ENCODE results near the gene STBD1. TPM values are rescaled to one million over a fixed set of nuclear protein-coding genes. Genes with fewer than 3 reads are reported as not detected.

Gene STBD1
- total RNA-seq, 4 donors from 2014 or later, result 2.3 to 11.1 (median 6.7) TPM

DNA sequence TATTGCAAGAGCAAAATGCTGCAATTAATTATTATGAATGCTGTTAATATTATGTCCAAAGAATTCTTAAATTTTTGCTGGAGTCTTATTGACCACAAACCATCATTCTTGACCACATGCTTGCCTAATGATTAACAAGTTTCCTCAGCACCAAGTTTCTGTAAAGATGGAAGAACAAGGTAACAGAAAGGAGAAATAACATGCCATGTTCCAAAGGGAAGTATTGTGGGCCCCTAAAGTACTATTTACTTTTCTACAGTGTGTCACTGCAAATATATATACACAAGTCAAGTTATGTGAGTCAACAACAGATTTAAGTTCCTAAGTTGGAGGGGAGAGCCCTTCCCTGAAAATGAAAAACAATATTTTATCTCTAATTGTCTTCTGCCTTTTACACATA, 34.5 kb upstream of the STBD1 start:
- no peak for DNase-seq (ENCODE audit: low spot score in 2 of 2)
- TF ChIP-seq, protein P1, sequence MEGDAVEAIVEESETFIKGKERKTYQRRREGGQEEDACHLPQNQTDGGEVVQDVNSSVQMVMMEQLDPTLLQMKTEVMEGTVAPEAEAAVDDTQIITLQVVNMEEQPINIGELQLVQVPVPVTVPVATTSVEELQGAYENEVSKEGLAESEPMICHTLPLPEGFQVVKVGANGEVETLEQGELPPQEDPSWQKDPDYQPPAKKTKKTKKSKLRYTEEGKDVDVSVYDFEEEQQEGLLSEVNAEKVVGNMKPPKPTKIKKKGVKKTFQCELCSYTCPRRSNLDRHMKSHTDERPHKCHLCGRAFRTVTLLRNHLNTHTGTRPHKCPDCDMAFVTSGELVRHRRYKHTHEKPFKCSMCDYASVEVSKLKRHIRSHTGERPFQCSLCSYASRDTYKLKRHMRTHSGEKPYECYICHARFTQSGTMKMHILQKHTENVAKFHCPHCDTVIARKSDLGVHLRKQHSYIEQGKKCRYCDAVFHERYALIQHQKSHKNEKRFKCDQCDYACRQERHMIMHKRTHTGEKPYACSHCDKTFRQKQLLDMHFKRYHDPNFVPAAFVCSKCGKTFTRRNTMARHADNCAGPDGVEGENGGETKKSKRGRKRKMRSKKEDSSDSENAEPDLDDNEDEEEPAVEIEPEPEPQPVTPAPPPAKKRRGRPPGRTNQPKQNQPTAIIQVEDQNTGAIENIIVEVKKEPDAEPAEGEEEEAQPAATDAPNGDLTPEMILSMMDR (IDR thresholded peaks at IDR 0.05), result no peak
- no peak for TF ChIP-seq POLR2A (IDR thresholded peaks at IDR 0.05)
- TF ChIP-seq EP300 (IDR thresholded peaks at IDR 0.05), result no peak
- H3K27ac ChIP-seq, result no peak overlapping the region

DNA sequence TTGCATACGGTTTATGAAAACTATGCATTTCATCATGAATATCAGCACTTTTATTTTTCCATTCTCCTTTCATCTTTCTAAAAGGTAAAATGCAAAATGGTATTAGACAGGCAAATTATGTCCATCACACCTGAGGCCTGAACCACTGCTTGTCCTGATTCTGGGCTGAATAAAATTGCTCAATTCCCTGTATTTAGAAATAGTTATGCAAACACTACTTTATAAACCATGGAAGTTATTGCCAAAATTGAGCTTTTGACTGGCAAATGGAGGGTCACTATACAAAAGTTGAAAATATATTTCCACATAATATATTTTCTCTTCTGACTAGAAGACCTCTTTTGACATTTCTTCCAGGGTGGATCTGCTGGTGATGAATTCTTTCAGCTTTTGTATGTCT, 34.0 kb upstream of the STBD1 start:
- Histone ChIP-seq H3K9me3 (no peaks in the 10 kb centered on the region), H3K27ac (no peak overlapping the region), H3K27me3 (no peaks in the 10 kb centered on the region), H3K4me3 (no peak overlapping the region), H3K4me1 (no peaks in the 10 kb centered on the region), H3K36me3 (no peaks in the 10 kb centered on the region)
- 50 to 85% methylated on average over 1 of the region's 1 CpG for WGBS, 2 donors
- no peak for DNase-seq (ENCODE audit: low spot score in 2 of 2)
- TF ChIP-seq, protein P1 (IDR thresholded peaks at IDR 0.05), result no peak
- TF ChIP-seq POLR2A (IDR thresholded peaks at IDR 0.05) (no peak), EP300 (IDR thresholded peaks at IDR 0.05) (no peak)

More for the DNA sequence above, 34.5 kb upstream of the STBD1 start:
- no peaks in the 10 kb centered on the region for H3K36me3 ChIP-seq
- H3K9me3 ChIP-seq, result no peaks in the 10 kb centered on the region
- no peaks in the 10 kb centered on the region for H3K27me3 ChIP-seq
- no peak overlapping the region for H3K4me3 ChIP-seq
- no peaks in the 10 kb centered on the region for H3K4me1 ChIP-seq

DNA sequence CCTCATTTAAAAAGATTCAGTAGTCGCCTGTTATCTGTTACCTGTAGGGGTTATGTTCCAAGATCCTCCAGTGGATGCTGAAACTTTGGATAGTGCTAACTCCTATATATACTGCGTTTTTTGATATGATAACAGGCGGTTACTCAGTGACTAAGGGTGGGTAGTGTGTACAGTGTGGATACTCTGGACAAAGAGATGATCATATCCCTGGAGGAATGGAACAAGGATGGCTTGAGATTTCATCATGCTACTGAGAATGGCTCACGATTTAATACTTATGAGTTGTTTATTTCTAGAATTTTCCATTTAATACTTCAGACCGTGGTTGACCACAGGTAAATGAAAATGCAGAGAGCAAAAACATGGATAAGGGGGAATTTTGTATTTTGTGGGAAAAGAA, 33.5 kb upstream of the STBD1 start:
- no peak overlapping the region for H3K27ac ChIP-seq
- H3K4me1 ChIP-seq, result no peaks in the 10 kb centered on the region
- no peaks in the 10 kb centered on the region for H3K9me3 ChIP-seq
- no peak overlapping the region for H3K4me3 ChIP-seq
- no peak for DNase-seq (ENCODE audit: low spot score in 2 of 2)
- WGBS, 2 donors, result 78 to 83% methylated on average over 5 of the region's 5 CpGs
- TF ChIP-seq, protein P1 (IDR thresholded peaks at IDR 0.05), result no peak
- H3K36me3 ChIP-seq, result no peaks in the 10 kb centered on the region
- H3K27me3 ChIP-seq, result no peaks in the 10 kb centered on the region

DNA sequence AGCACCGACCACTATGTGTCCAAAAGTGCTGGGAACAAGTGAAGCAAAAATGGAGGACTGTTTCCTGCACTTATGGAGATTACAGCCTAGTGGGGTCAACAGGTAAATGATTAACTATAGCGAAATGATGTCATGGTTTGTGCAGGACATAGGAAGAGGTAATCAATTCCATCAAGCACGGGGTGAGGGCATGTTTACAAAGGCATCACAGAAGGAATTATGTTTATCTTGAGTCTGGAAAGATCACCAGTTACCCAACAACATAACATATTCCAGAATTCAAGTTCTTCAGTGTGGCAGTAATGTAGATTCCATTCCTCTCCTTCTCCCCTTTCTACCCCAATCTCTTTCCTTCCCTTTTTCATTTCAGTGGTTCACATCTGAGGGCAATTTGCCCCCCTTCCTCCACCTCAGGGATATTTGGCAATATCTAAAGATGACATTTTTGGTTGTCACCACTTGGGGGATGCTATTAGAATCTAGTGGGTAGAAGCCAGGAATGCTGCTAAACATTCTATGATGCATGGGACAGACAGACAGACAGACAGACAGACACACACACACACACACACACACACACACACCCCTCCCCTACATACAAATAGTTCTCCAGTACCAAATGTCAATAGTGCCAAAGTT, 30.9 kb upstream of the STBD1 start:
- H3K9me3 ChIP-seq, result no peaks in the 10 kb centered on the region
- no peaks in the 10 kb centered on the region for H3K4me1 ChIP-seq
- H3K4me3 ChIP-seq, result no peak overlapping the region
- 75 to 82% methylated on average over 3 of the region's 3 CpGs for WGBS, 2 donors
- H3K27me3 ChIP-seq, result no peaks in the 10 kb centered on the region
- H3K36me3 ChIP-seq, result no peaks in the 10 kb centered on the region
- no peak overlapping the region for H3K27ac ChIP-seq
- DNase-seq (ENCODE audit: low spot score in 2 of 2), result no peak
- TF ChIP-seq, protein P1 (IDR thresholded peaks at IDR 0.05), result no peak
- TF ChIP-seq EP300 (IDR thresholded peaks at IDR 0.05), result no peak

DNA sequence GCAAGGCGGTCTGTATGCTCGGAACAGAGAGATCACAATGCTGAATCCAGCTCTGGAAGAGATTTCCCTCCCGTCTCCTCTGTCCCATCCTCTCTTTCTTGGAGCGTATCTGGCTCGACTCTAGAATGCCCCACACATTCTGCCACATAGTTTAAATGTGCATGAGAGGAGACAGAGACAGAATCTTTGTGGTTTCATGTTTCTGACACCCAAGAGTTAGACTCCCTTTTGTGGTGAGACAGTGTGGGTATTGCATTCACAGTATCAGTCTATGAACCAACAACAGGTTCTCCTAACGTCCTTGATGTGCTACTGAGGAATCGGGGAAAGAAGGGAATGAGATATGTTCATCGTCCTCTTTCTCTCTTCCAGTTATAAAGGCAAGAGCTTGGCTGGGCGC, 29.7 kb upstream of the STBD1 start:
- no peaks in the 10 kb centered on the region for H3K27me3 ChIP-seq
- DNase-seq (ENCODE audit: low spot score in 2 of 2), result no peak
- H3K4me1 ChIP-seq, result no peaks in the 10 kb centered on the region
- TF ChIP-seq EP300 (IDR thresholded peaks at IDR 0.05) (no peak), POLR2A (IDR thresholded peaks at IDR 0.05) (no peak)
- TF ChIP-seq, protein P1 (IDR thresholded peaks at IDR 0.05), result no peak
- no peak overlapping the region for H3K27ac ChIP-seq
- no peaks in the 10 kb centered on the region for H3K9me3 ChIP-seq
- WGBS, 2 donors, result 82 to 86% methylated on average over 9 of the region's 9 CpGs
- no peak overlapping the region for H3K4me3 ChIP-seq
- H3K36me3 ChIP-seq, result no peaks in the 10 kb centered on the region

Measured in tibial nerve (tissue), 4 donors.